ENCODE measurements around the gene F7.

GRCh38 chr13:113164492-113164891 is 58.9 kb downstream of the F7 start:
- no peak for TF ChIP-seq CTCF (IDR thresholded peaks at IDR 0.05)
- no peak for TF ChIP-seq JUN (IDR thresholded peaks at IDR 0.05)
- no peak for TF ChIP-seq POLR2A (IDR thresholded peaks at IDR 0.05; ENCODE audit: low read length)
- no peak for TF ChIP-seq ZC3H11A (IDR thresholded peaks at IDR 0.05)
- no peak for TF ChIP-seq CEBPB (IDR thresholded peaks at IDR 0.05)
- no peak for TF ChIP-seq KDM1A (IDR thresholded peaks at IDR 0.05; ENCODE audit: low read depth)

Data from A549 (cell line).